SU-DHL-6 (cell line): ENCODE results near the gene KMT5B.

ENCODE experiments used
- H2AFZ ChIP-seq: fragments of 200-600 bp; sonication (generic); 2 replicates; pipeline ENCODE4 v1.6.1; 2014; ENCODE audit warnings: low read depth, mild to moderate bottlenecking, moderate library complexity, mixed read lengths, antibody characterized with exemption, low read length; ENCODE audit not compliant: severe bottlenecking
- H3F3A ChIP-seq: fragments of 200-600 bp; shearing (Covaris generic); 2 replicates; pipeline ENCODE4 v1.6.0; 2016; ENCODE audit warnings: antibody characterized with exemption, mild to moderate bottlenecking; ENCODE audit not compliant: insufficient read depth
- H3K27ac ChIP-seq: fragments of 200-600 bp; sonication (generic); 2 replicates; pipeline ENCODE4 v1.5.1; 2016; ENCODE audit warnings: low read depth, mild to moderate bottlenecking, low read length, moderate library complexity, mixed read lengths
- H3K27me3 ChIP-seq: fragments of 200-600 bp; sonication (generic), shearing (Covaris generic); 2 replicates; pipeline ENCODE4 v1.6.0; 2014; ENCODE audit warnings: mild to moderate bottlenecking, low read length
- H3K36me3 ChIP-seq: fragments of 200-600 bp; sonication (generic); 2 replicates; pipeline ENCODE4 v1.6.1; 2014; ENCODE audit warnings: mild to moderate bottlenecking, low read length, mixed read lengths
- H3K4me2 ChIP-seq: fragments of 300-600, 200-600 bp; shearing (Covaris generic), sonication (generic); 2 replicates; pipeline ENCODE4 v1.6.0; 2014; ENCODE audit warnings: low read length, low read depth, mild to moderate bottlenecking; ENCODE audit not compliant: poor library complexity, severe bottlenecking
- H3K4me3 ChIP-seq: fragments of 200-600 bp; sonication (generic); 2 replicates; pipeline ENCODE4 v1.5.1; 2014; ENCODE audit warnings: antibody characterized with exemption, low read length, mild to moderate bottlenecking, mixed read lengths; ENCODE audit not compliant: insufficient read depth, poor library complexity, severe bottlenecking
- H3K79me2 ChIP-seq: fragments of 200-600 bp; sonication (generic); 2 replicates; pipeline ENCODE4 v1.6.1; 2014; ENCODE audit warnings: mild to moderate bottlenecking, low read length, moderate library complexity; ENCODE audit not compliant: insufficient read depth
- H3K9ac ChIP-seq: fragments of 200-600 bp; sonication (generic); 2 replicates; pipeline ENCODE4 v1.7.0; 2014; ENCODE audit warnings: mild to moderate bottlenecking, low read length
- H3K9me2 ChIP-seq: fragments of 200-600 bp; sonication (generic); replicated peaks from 2 replicates; pipeline ENCODE4 v1.6.1; 2014; ENCODE audit warnings: low read length; ENCODE audit not compliant: insufficient read depth
- H3K9me3 ChIP-seq: fragments of 200-600 bp; sonication (generic); 2 replicates; pipeline ENCODE4 v1.6.1; 2014; ENCODE audit warnings: low read length, mixed read lengths; ENCODE audit not compliant: insufficient read depth
- H4K20me1 ChIP-seq: fragments of 200-600 bp; sonication (generic); 2 replicates; pipeline ENCODE4 v1.6.1; 2014; ENCODE audit warnings: low read depth, mild to moderate bottlenecking, antibody characterized with exemption, low read length, moderate library complexity, mixed read lengths
- EZH2phosphoT487 ChIP-seq: fragments of 200-600 bp; sonication (generic), shearing (Covaris generic); conservative IDR thresholded peaks from 2 replicates; pipeline ENCODE4 v1.6.1; 2018; ENCODE audit warnings: mild to moderate bottlenecking, antibody characterized with exemption, low read length, moderate library complexity, mixed read lengths
- TF ChIP-seq, protein P1 (sequence below): fragments of 200-600 bp; sonication (generic); IDR thresholded peaks from one replicate; pipeline ENCODE4 v1.5.1; 2017; ENCODE audit warnings: antibody characterized with exemption, mild to moderate bottlenecking, low read length, moderate library complexity; ENCODE audit not compliant: insufficient read depth, poor library complexity, severe bottlenecking

KMT5B gene

DNA sequence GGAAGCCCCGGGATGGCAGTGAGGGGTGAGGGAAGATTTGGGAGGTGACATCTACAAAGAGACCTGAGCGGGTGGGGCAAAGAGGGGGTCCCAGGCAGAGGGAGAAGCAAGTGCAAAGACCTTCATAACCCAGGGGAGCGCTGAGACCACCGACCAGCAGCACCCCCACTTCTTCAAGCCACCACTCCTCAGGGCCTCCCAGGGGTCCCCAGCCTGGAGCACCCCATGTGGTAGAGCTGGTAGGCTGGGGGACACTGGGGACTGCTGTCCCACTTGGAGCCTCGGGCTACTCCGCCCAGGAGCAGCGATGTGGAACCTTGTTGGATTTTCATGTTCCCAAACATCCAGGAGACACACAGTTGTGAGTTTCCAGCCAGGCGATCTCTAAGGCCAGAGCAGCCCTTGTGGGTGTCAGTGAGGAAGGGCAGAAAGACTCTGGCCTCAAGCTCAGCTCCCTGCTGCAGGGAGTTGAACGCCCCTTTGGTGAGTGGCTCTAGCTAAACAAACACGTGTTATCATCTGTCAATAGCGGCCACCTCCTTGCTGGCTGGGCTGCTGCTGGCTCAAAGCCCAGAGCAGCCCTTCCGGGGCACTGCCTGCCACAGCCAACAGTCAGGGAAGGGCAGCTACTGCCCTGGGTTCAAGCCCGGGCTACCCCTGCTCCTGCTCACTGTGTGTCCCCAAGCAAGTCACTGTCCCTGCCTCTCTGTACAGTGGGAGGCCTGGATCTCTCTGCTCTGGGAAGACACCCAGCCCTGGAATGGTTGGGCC, 66.2 kb downstream of the KMT5B start:
- no peaks in the 10 kb centered on the region for H3K9me3 ChIP-seq
- no peak for TF ChIP-seq EZH2phosphoT487
- TF ChIP-seq, protein P1, sequence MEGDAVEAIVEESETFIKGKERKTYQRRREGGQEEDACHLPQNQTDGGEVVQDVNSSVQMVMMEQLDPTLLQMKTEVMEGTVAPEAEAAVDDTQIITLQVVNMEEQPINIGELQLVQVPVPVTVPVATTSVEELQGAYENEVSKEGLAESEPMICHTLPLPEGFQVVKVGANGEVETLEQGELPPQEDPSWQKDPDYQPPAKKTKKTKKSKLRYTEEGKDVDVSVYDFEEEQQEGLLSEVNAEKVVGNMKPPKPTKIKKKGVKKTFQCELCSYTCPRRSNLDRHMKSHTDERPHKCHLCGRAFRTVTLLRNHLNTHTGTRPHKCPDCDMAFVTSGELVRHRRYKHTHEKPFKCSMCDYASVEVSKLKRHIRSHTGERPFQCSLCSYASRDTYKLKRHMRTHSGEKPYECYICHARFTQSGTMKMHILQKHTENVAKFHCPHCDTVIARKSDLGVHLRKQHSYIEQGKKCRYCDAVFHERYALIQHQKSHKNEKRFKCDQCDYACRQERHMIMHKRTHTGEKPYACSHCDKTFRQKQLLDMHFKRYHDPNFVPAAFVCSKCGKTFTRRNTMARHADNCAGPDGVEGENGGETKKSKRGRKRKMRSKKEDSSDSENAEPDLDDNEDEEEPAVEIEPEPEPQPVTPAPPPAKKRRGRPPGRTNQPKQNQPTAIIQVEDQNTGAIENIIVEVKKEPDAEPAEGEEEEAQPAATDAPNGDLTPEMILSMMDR: no peak
- H3K9me2 ChIP-seq: no peaks in the 10 kb centered on the region
- H3K79me2 ChIP-seq: no peaks in the 10 kb centered on the region
- no peaks in the 10 kb centered on the region for H3F3A ChIP-seq
- no peaks in the 10 kb centered on the region for H4K20me1 ChIP-seq
- no peak overlapping the region for H2AFZ ChIP-seq
- no peak overlapping the region for H3K9ac ChIP-seq
- H3K4me3 ChIP-seq: no peak overlapping the region
- no peak overlapping the region for H3K4me2 ChIP-seq
- no peak overlapping the region for H3K27ac ChIP-seq
- H3K36me3 ChIP-seq: no peaks in the 10 kb centered on the region
- H3K27me3 ChIP-seq: no peaks in the 10 kb centered on the region

DNA sequence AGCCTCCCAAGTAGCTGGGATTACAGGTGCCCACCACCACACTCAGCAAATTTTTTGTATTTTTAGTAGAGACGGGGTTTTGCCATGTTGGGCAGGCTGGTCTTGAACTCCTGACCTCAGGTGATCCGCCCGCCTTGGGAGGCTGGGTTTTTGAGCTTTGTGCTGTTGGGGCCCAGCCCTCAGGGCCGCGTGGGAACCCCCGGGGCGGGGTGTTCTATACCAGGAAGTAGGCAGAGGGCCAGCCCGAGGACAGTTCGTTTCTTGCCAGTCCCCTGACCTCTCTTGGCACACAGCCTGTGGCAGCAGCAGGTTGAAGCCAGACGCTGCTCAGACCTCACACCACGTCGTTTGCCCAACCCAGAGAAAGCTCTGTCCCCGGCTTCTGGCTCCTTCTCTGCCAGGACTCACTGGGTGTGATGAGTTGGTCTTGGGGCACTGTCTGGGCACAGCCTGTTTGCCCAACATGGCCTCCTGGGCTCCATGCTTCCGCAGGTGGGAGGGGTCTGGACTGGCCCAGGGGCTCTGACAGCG, 67.0 kb downstream of the KMT5B start:
- H3K9ac ChIP-seq: no peak overlapping the region

DNA sequence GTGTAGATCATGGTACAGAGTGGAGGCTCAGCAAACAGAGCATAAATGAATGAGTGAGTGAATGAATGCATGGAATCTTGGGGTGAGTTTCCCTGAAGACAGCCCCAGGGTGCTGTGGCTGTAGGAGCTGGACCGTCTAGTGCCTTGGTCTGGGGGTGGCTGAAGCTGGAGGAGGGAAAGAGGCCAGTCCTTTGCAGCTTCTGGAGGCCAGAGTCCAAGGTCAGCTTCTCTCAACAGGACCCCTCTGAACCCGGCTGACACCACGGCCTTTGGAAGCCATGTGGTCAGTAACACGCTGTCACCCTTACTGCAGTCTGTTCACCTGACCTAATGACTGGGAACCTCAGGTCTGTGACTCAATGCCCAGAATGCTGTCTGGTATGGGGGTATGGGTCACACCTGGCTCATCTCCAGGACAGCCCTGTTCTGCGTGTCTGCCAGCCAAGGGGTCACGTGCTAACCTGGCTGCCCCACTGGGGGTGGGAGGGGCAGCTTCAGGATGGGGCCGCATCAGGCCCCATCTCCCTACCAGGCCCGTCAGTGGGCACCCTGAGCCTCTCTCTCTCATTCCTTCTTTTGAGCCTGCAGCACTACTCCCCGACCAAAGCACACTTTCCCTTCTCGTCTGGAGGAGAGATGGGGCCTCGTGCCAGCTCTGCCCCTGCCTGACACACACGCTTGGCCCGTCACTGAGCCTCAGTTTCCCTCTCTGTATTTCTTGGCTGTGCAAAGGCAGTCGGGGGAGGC, 67.8 kb downstream of the KMT5B start:
- Histone ChIP-seq H4K20me1 (no peaks in the 10 kb centered on the region), H3K9ac (no peak overlapping the region)

More for the DNA sequence above, 67.0 kb downstream of the KMT5B start:
- H3F3A ChIP-seq: no peaks in the 10 kb centered on the region
- H4K20me1 ChIP-seq: no peaks in the 10 kb centered on the region
- no peaks in the 10 kb centered on the region for H3K9me2 ChIP-seq
- H3K9me3 ChIP-seq: no peaks in the 10 kb centered on the region
- no peak overlapping the region for H2AFZ ChIP-seq
- no peak overlapping the region for H3K27ac ChIP-seq
- TF ChIP-seq EZH2phosphoT487: no peak
- TF ChIP-seq, protein P1: no peak
- no peak overlapping the region for H3K4me3 ChIP-seq
- H3K27me3 ChIP-seq: no peaks in the 10 kb centered on the region
- H3K36me3 ChIP-seq: no peaks in the 10 kb centered on the region
- no peak overlapping the region for H3K4me2 ChIP-seq
- no peaks in the 10 kb centered on the region for H3K79me2 ChIP-seq

More for the DNA sequence above, 67.8 kb downstream of the KMT5B start:
- H3K36me3 ChIP-seq: no peaks in the 10 kb centered on the region
- H3K9me2 ChIP-seq: no peaks in the 10 kb centered on the region
- H3K27me3 ChIP-seq: no peaks in the 10 kb centered on the region
- H3K4me3 ChIP-seq: no peak overlapping the region
- H3K79me2 ChIP-seq: no peaks in the 10 kb centered on the region
- H3K27ac ChIP-seq: no peak overlapping the region
- no peak overlapping the region for H3K4me2 ChIP-seq
- no peaks in the 10 kb centered on the region for H3F3A ChIP-seq
- H2AFZ ChIP-seq: no peak overlapping the region
- no peaks in the 10 kb centered on the region for H3K9me3 ChIP-seq
- TF ChIP-seq, protein P1: no peak
- no peak for TF ChIP-seq EZH2phosphoT487
